GM12892 (cell line): ENCODE measurements around the gene LHX4.

Source experiments
- POLR2A ChIP-seq: IDR thresholded peaks from 2 replicates; pipeline ENCODE4 v1.6.1; 2011; ENCODE audit warnings: low read depth, low read length, control low read depth
- POLR2AphosphoS5 ChIP-seq: IDR thresholded peaks from 2 replicates; pipeline ENCODE4 v1.6.1; 2011; ENCODE audit warnings: low read depth, low read length, control low read depth

GRCh38 chr1:180192172-180192571 lies 37.9 kb upstream of the LHX4 start:
- TF ChIP-seq POLR2AphosphoS5 (no peak), POLR2A (no peak)
